Neural cell (in vitro differentiated cells): Measurements from ENCODE around the gene COL5A1.

Experiments used
- CTCF ChIP-seq: fragments of 450-650 bp; IDR thresholded peaks from 2 replicates; pipeline ENCODE4 v1.5.1; 2014; ENCODE audit warnings: antibody characterized with exemption, mild to moderate bottlenecking, moderate library complexity; ENCODE audit not compliant: poor library complexity, severe bottlenecking
- EP300 ChIP-seq: fragments of 450-650 bp; conservative IDR thresholded peaks from 2 replicates; pipeline ENCODE4 v1.6.1; 2014; ENCODE audit warnings: antibody characterized with exemption, mild to moderate bottlenecking, moderate library complexity; ENCODE audit not compliant: poor library complexity, severe bottlenecking
- SMC3 ChIP-seq: fragments of 450-650 bp; conservative IDR thresholded peaks from 2 replicates; pipeline ENCODE4 v1.6.1; 2014; ENCODE audit warnings: antibody characterized with exemption, mild to moderate bottlenecking, moderate library complexity; ENCODE audit not compliant: poor library complexity

- no peak for TF ChIP-seq SMC3
- no peak for TF ChIP-seq CTCF
- no peak for TF ChIP-seq EP300
Measured at GRCh38 chr9:134778156-134778555, 136.6 kb downstream of the COL5A1 start.
